ENCODE results near the gene CDHR5. TPM values are rescaled to one million over a fixed set of nuclear protein-coding genes. Genes with fewer than 3 reads are reported as not detected.

CDHR5 gene
- total and polyA plus RNA-seq, 9 of the 15 experiments (the other 6 are each of a cell fraction or from before 2014, with no cell fraction given), result 0.16 TPM; not detected in 8

DNA sequence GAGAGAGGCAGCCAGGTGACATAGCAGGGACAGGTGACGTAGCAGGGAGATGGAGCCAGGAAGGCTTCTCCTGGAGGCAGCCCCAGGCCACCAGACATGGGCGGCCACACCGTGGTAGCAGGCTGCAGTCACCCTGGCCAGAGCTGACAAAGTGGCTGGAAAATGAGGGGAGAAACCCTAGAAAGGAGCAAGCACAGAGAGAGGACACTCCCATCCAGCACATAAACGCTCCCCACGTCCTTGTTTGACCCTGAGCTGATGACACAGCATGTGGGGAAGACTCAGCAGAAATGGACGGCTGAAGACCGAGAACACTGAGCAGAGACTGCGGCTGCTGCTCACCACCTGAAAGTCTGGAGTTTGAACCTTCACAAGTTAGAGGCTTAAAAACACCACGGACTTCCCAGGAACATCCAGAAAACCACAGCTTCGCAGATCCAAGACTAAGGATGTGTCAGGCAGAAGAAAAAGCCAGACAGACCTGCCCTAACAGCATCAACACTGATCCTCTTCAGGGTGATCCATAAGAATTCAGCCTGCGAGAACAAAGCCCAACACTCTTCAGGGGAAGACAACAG is 41.0 kb upstream of the CDHR5 start (continued):
- no peak for TF ChIP-seq POLR2AphosphoS5 (IDR thresholded peaks at IDR 0.05; ENCODE audit: control insufficient read depth, insufficient read depth, low read depth, low read length)
- TF ChIP-seq, protein P1, sequence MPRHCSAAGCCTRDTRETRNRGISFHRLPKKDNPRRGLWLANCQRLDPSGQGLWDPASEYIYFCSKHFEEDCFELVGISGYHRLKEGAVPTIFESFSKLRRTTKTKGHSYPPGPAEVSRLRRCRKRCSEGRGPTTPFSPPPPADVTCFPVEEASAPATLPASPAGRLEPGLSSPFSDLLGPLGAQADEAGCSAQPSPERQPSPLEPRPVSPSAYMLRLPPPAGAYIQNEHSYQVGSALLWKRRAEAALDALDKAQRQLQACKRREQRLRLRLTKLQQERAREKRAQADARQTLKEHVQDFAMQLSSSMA (CRISPR knock-in tag; IDR thresholded peaks at IDR 0.05), result no peak
- TF ChIP-seq EP300 (IDR thresholded peaks at IDR 0.05; ENCODE audit: low read length), result peak; percentile 76
- TF ChIP-seq, protein P2, sequence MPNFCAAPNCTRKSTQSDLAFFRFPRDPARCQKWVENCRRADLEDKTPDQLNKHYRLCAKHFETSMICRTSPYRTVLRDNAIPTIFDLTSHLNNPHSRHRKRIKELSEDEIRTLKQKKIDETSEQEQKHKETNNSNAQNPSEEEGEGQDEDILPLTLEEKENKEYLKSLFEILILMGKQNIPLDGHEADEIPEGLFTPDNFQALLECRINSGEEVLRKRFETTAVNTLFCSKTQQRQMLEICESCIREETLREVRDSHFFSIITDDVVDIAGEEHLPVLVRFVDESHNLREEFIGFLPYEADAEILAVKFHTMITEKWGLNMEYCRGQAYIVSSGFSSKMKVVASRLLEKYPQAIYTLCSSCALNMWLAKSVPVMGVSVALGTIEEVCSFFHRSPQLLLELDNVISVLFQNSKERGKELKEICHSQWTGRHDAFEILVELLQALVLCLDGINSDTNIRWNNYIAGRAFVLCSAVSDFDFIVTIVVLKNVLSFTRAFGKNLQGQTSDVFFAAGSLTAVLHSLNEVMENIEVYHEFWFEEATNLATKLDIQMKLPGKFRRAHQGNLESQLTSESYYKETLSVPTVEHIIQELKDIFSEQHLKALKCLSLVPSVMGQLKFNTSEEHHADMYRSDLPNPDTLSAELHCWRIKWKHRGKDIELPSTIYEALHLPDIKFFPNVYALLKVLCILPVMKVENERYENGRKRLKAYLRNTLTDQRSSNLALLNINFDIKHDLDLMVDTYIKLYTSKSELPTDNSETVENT (CRISPR knock-in tag; IDR thresholded peaks at IDR 0.05), result no peak
- TF ChIP-seq MYC (IDR thresholded peaks at IDR 0.05; ENCODE audit: low read depth, low read length), result peak; percentile 77
- TF ChIP-seq MYC (CRISPR knock-in tag; IDR thresholded peaks at IDR 0.05; ENCODE audit: borderline replicate concordance, low read depth), result no peak
- TF ChIP-seq PHF21A (IDR thresholded peaks at IDR 0.05; ENCODE audit: borderline replicate concordance, low read depth), result no peak
- no peak for TF ChIP-seq SOX6 (IDR thresholded peaks at IDR 0.05)
- peak; percentile 69 for TF ChIP-seq LEF1 (IDR thresholded peaks at IDR 0.05)
- no peak for TF ChIP-seq RBM14 (IDR thresholded peaks at IDR 0.05; ENCODE audit: borderline replicate concordance, insufficient read depth, low read depth, low read length)
- TF ChIP-seq, protein P3, sequence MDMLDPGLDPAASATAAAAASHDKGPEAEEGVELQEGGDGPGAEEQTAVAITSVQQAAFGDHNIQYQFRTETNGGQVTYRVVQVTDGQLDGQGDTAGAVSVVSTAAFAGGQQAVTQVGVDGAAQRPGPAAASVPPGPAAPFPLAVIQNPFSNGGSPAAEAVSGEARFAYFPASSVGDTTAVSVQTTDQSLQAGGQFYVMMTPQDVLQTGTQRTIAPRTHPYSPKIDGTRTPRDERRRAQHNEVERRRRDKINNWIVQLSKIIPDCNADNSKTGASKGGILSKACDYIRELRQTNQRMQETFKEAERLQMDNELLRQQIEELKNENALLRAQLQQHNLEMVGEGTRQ (CRISPR knock-in tag; IDR thresholded peaks at IDR 0.05), result no peak
- TF ChIP-seq, protein P4, sequence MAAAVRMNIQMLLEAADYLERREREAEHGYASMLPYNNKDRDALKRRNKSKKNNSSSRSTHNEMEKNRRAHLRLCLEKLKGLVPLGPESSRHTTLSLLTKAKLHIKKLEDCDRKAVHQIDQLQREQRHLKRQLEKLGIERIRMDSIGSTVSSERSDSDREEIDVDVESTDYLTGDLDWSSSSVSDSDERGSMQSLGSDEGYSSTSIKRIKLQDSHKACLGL (CRISPR knock-in tag; IDR thresholded peaks at IDR 0.05; ENCODE audit: borderline replicate concordance, poor library complexity, severe bottlenecking), result no peak
- TF ChIP-seq TRIM28 (IDR thresholded peaks at IDR 0.05), result 0 out of 2 replicates have a peak, but pooled peaks have one; percentile 45
- TF ChIP-seq, protein P5, sequence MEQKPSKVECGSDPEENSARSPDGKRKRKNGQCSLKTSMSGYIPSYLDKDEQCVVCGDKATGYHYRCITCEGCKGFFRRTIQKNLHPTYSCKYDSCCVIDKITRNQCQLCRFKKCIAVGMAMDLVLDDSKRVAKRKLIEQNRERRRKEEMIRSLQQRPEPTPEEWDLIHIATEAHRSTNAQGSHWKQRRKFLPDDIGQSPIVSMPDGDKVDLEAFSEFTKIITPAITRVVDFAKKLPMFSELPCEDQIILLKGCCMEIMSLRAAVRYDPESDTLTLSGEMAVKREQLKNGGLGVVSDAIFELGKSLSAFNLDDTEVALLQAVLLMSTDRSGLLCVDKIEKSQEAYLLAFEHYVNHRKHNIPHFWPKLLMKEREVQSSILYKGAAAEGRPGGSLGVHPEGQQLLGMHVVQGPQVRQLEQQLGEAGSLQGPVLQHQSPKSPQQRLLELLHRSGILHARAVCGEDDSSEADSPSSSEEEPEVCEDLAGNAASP (IDR thresholded peaks at IDR 0.05), result peak; percentile 94
- peak; percentile 36 for TF ChIP-seq TAF1 (IDR thresholded peaks at IDR 0.05; ENCODE audit: control insufficient read depth, extremely low read depth, insufficient read depth, low read length, severe bottlenecking)
- TF ChIP-seq SMARCA4 (IDR thresholded peaks at IDR 0.05), result peak; percentile 68
- peak; percentile 61; the same call in 1 of the 2 replicates for TF ChIP-seq CTBP1 (IDR thresholded peaks at IDR 0.05; ENCODE audit: borderline replicate concordance)
- TF ChIP-seq HDAC1 (IDR thresholded peaks at IDR 0.05), result peak in 1 of 2 experiments; percentile 64; a peak in 1 of 4 replicates
- no peak for TF ChIP-seq SPI1 (IDR thresholded peaks at IDR 0.05; ENCODE audit: borderline replicate concordance, low read depth, low read length)
- TF ChIP-seq SMAD4 (CRISPR knock-in tag; conservative IDR thresholded peaks at IDR 0.05), result 0 out of 2 replicates have a peak, but pooled peaks have one; percentile 66
- TF ChIP-seq RBBP5 (IDR thresholded peaks at IDR 0.05; ENCODE audit: borderline replicate concordance, insufficient read depth, low read length, poor library complexity, severe bottlenecking), result peak; percentile 72
- TF ChIP-seq CREM (IDR thresholded peaks at IDR 0.05; ENCODE audit: low read depth), result peak; percentile 43; the same call in 1 of the 2 replicates
- 0 out of 2 replicates have a peak, but pooled peaks have one; percentile 62 for TF ChIP-seq ZBTB17 (CRISPR knock-in tag; IDR thresholded peaks at IDR 0.05)
- TF ChIP-seq C11orf30 (IDR thresholded peaks at IDR 0.05; ENCODE audit: low read depth), result peak; percentile 99
